K562 (cell line): Measurements from ENCODE around the gene PSMB2. TPM values are rescaled to one million over a fixed set of nuclear protein-coding genes. Genes with fewer than 3 reads are reported as not detected.

Experiments
- BCOR ChIP-seq: fragments of 450-650 bp; IDR thresholded peaks from 2 replicates; pipeline ENCODE4 v1.6.1; 2016
- CBFB ChIP-seq: sonication (generic); formaldehyde crosslinking; IDR thresholded peaks from 2 replicates; pipeline ENCODE4 v1.4.0; 2020; ENCODE audit warnings: mild to moderate bottlenecking, missing genetic modification reagents
- CXXC5 ChIP-seq: fragments of 250-450 bp; sonication (Bioruptor Pico); IDR thresholded peaks from 2 replicates; pipeline ENCODE4 v1.8.0; 2022; ENCODE audit warnings: inconsistent platforms, mild to moderate bottlenecking, moderate library complexity
- KDM1A ChIP-seq, 2 experiments: fragments of 450-650 bp; IDR thresholded peaks; 2 replicates each; pipeline ENCODE4 v1.6.1; 2016; ENCODE audit warnings: mild to moderate bottlenecking in 2 of 2
- MGA ChIP-seq: fragments of 450-650 bp; IDR thresholded peaks from 2 replicates; pipeline ENCODE4 v1.6.1; 2016; ENCODE audit warnings: mild to moderate bottlenecking, moderate library complexity
- MNT ChIP-seq, 2 experiments: fragments of 450-650 bp; conservative IDR thresholded peaks; 2 replicates each; pipeline ENCODE4 v1.6.1; 2017; ENCODE audit warnings: mild to moderate bottlenecking in 2 of 2, moderate library complexity in 2 of 2
- SIX5 ChIP-seq, 2 experiments: IDR thresholded peaks; 2 replicates each; pipeline ENCODE4 v1.6.1; 2011; ENCODE audit warnings: low read length in 2 of 2, borderline replicate concordance in 1 of 2, low read depth in 1 of 2, mild to moderate bottlenecking in 1 of 2, moderate library complexity in 1 of 2; ENCODE audit not compliant: insufficient read depth in 1 of 2
- ZNF224 ChIP-seq: sonication (generic); formaldehyde crosslinking; IDR thresholded peaks from 2 replicates; pipeline ENCODE4 v1.8.0; 2022; ENCODE audit warnings: mild to moderate bottlenecking, missing genetic modification reagents
- ZNF592 ChIP-seq: fragments of 450-650 bp; IDR thresholded peaks from 2 replicates; pipeline ENCODE4 v1.6.1; 2017; ENCODE audit warnings: antibody characterized with exemption, mild to moderate bottlenecking
- polyA plus RNA-seq, 8 experiments: library from polyadenylated mRNA; depleted of rRNA in 4 of 8; stranded (reverse) in 5 of 8; unstranded in 3 of 8; fragments of >200 nt; fragmentation: Nextera tagmentation in 2 of 8; fragmentation: Illumina TruSeq in 1 of 8; extraction: Ambion mirVana in 2 of 8; extraction: Trizol in 1 of 8; gene quantifications; 2 replicates each; pipeline versions ENCODE4 v1.2.1 to v1.2.3, GENCODE V29; 2011 to 2014; ENCODE audit warnings: inconsistent platforms in 1 of 8, missing spikeins in 1 of 8
- total RNA-seq, 7 experiments: library from RNA; depleted of rRNA in 6 of 7; stranded (reverse); fragments of >200 nt in 6 of 7; fragmentation: Illumina TruSeq in 2 of 7; extraction: Trizol in 2 of 7; gene quantifications; 2 replicates each; pipeline versions ENCODE4 v1.2.1 to v1.2.3, GENCODE V29; 2011 to 2021; ENCODE audit warnings: low replicate concordance in 1 of 7

The PSMB2 gene
- total and polyA plus RNA-seq, 9 of the 15 experiments (the other 6 are each of a cell fraction or from before 2014, with no cell fraction given): 71.7 to 543 (median 165) TPM

- TF ChIP-seq ZNF224 (no peak), CBFB (CRISPR knock-in tag) (no peak), BCOR (peak; percentile 39; the same call in 1 of the 2 replicates), ZNF592 (peak; percentile 83), KDM1A (IDR thresholded peaks at IDR 0.05) (peak; percentile 31 to 43; a peak in 1 of 4 replicates), CXXC5 (CRISPR knock-in tag) (no peak), MGA (no peak), SIX5 (IDR thresholded peaks at IDR 0.05; ENCODE audit: borderline replicate concordance in 1 of 2, insufficient read depth in 1 of 2, low read depth in 1 of 2, low read length in 2 of 2) (no peak), MNT (conservative IDR thresholded peaks at IDR 0.05) (peak in 1 of 2 experiments; percentile 53; a peak in 2 of 4 replicates)
Observed at GRCh38 chr1:35674111-35674510, 32.8 kb upstream of the PSMB2 start (continued).
